ENCODE measurements around the gene C8B. TPM values are rescaled to one million over a fixed set of nuclear protein-coding genes. Genes with fewer than 3 reads are reported as not detected.

C8B gene
- total and polyA plus RNA-seq, 2 of the 13 experiments (the other 11 are each of a cell fraction or from before 2014, with no cell fraction given) = 8.4 to 11.3 TPM

DNA sequence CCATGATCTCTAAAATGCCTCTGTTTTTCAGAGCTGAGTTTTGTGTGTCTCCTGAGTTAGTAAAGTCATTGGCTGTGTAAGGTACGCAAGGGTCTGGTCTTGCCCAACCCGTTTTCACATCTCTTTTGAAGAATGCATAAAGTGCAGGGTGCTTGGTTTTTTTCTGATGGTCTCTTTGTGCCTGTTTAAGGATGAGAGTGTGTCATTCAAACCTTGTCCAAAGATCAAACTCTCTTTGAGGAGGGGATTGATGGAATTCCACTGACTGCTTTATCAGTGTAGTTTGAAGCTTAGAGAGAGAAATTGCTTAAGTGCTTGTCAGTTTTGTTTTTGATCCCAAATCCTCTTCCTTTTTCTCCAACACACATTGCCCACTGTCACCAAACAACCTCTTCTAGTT, 20.0 kb upstream of the C8B start:
- intact Hi-C loops (cut with micrococcal nuclease; ENCODE audit: unreplicated experiment) = loop anchor here (10.0 kb wide), 1 partner anchor 299 kb away; no protein-coding TSS in a partner anchor
- H2AFZ ChIP-seq (ENCODE audit: low read length) = no peak overlapping the region
- H4K20me1 ChIP-seq (ENCODE audit: insufficient read depth, low read length) = no peaks in the 10 kb centered on the region
- peak overlapping the region; percentile 65 for H3K27ac ChIP-seq (ENCODE audit: extremely low read length, insufficient read depth, low read length)
- no peaks in the 10 kb centered on the region for H3K79me2 ChIP-seq (ENCODE audit: insufficient read depth, low read length)
- ChIA-PET CTCF (ENCODE audit: low intra/inter-chr PET ratio, low total read pairs) (no interaction called here), POLR2A (interaction anchor here (0.6 to 1.4 kb wide), 2 partner anchors 20 to 131 kb away, joined by 4 read pairs; partner anchors contain the start of genes C8A and C8B)
- in situ Hi-C loops (cut with HindIII; ENCODE audit: extremely low pct_ligation_motif_present, low pct_unique_long_range_greater_than_20kb) = no loop called here
- ATAC-seq = peak; percentile 92
- H3K9me3 ChIP-seq (ENCODE audit: low read length) = no peaks in the 10 kb centered on the region
- peak; percentile 93 for DNase-seq (ENCODE audit: low spot score)
- H3K27me3 ChIP-seq (ENCODE audit: control insufficient read depth in 1 of 2, insufficient read depth in 2 of 2, low read length in 2 of 2) = no peaks in the 10 kb centered on the region
- peak overlapping the region; percentile 45; the same call in 1 of the 2 replicates for H3K9ac ChIP-seq (ENCODE audit: insufficient read depth, low read depth, low read length)
- 4% methylated on average over 2 of the region's 2 CpGs for WGBS (ENCODE audit: low lambda C conversion rate)
- H3K4me1 ChIP-seq (ENCODE audit: insufficient read depth, low read length) = peaks cover 26% of the 10 kb centered on the region
- peak; percentile 95 for FAIRE-seq
- H3K4me3 ChIP-seq (replicated peaks in 1 of 3; ENCODE audit: insufficient read depth in 1 of 3, low read depth in 2 of 3, low read length in 3 of 3) = peak overlapping the region in 1 of 3 experiments; percentile 47; a peak in 1 of 6 replicates
- H3K4me2 ChIP-seq (ENCODE audit: low read depth, low read length) = peak overlapping the region; percentile 76
- no peaks in the 10 kb centered on the region for H3K36me3 ChIP-seq (replicated peaks in 1 of 2; ENCODE audit: control insufficient read depth in 1 of 2, insufficient read depth in 2 of 2, low read length in 2 of 2)
- no TSS peak for BruUV-seq (replicated peaks)
- TF ChIP-seq HMG20B (CRISPR knock-in tag; conservative IDR thresholded peaks at IDR 0.05) (0 out of 2 replicates have a peak, but pooled peaks have one; percentile 43), ZNF674 (CRISPR knock-in tag; IDR thresholded peaks at IDR 0.05; ENCODE audit: low read depth) (no peak), HMG20A (CRISPR knock-in tag; IDR thresholded peaks at IDR 0.05; ENCODE audit: borderline replicate concordance) (peak; percentile 67; the same call in 1 of the 2 replicates), CENPX (CRISPR knock-in tag; IDR thresholded peaks at IDR 0.05) (no peak), ZNF362 (CRISPR knock-in tag; IDR thresholded peaks at IDR 0.05; ENCODE audit: borderline replicate concordance) (peak; percentile 88; the same call in 1 of the 2 replicates), ZSCAN31 (CRISPR knock-in tag; IDR thresholded peaks at IDR 0.05; ENCODE audit: low read depth) (no peak), HDAC2 (CRISPR knock-in tag; IDR thresholded peaks at IDR 0.05) (0 out of 2 replicates have a peak, but pooled peaks have one; percentile 49), ZMYM4 (CRISPR knock-in tag; IDR thresholded peaks at IDR 0.05) (0 out of 2 replicates have a peak, but pooled peaks have one; percentile 15), TEAD3 (CRISPR knock-in tag; optimal IDR thresholded peaks at IDR 0.05; ENCODE audit: borderline replicate concordance) (peak; percentile 69), ZNF644 (CRISPR knock-in tag; IDR thresholded peaks at IDR 0.05; ENCODE audit: low read depth) (peak; percentile 57; the same call in 1 of the 2 replicates), FOXO1 (CRISPR knock-in tag; IDR thresholded peaks at IDR 0.05) (peak; percentile 37; the same call in 1 of the 2 replicates), CEBPB (IDR thresholded peaks at IDR 0.05; ENCODE audit: borderline replicate concordance, low read depth, low read length) (0 out of 2 replicates have a peak, but pooled peaks have one; percentile 64), ZNF331 (CRISPR knock-in tag; IDR thresholded peaks at IDR 0.05) (peak; percentile 48; the same call in 1 of the 2 replicates), CEBPG (CRISPR knock-in tag; IDR thresholded peaks at IDR 0.05) (peak; percentile 69; the same call in 1 of the 2 replicates), FOXP4 (CRISPR knock-in tag; IDR thresholded peaks at IDR 0.05) (peak; percentile 55; the same call in 1 of the 2 replicates), NCOA2 (CRISPR knock-in tag; IDR thresholded peaks at IDR 0.05) (peak; percentile 80), KDM6A (CRISPR knock-in tag; IDR thresholded peaks at IDR 0.05; ENCODE audit: low read depth) (0 out of 2 replicates have a peak, but pooled peaks have one; percentile 35), NKX3-1 (CRISPR knock-in tag; IDR thresholded peaks at IDR 0.05) (0 out of 2 replicates have a peak, but pooled peaks have one; percentile 28)
- TF ChIP-seq, protein P1, sequence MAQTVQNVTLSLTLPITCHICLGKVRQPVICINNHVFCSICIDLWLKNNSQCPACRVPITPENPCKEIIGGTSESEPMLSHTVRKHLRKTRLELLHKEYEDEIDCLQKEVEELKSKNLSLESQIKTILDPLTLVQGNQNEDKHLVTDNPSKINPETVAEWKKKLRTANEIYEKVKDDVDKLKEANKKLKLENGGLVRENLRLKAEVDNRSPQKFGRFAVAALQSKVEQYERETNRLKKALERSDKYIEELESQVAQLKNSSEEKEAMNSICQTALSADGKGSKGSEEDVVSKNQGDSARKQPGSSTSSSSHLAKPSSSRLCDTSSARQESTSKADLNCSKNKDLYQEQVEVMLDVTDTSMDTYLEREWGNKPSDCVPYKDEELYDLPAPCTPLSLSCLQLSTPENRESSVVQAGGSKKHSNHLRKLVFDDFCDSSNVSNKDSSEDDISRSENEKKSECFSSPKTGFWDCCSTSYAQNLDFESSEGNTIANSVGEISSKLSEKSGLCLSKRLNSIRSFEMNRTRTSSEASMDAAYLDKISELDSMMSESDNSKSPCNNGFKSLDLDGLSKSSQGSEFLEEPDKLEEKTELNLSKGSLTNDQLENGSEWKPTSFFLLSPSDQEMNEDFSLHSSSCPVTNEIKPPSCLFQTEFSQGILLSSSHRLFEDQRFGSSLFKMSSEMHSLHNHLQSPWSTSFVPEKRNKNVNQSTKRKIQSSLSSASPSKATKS (CRISPR knock-in tag; IDR thresholded peaks at IDR 0.05) = no peak
- TF ChIP-seq, protein P2, sequence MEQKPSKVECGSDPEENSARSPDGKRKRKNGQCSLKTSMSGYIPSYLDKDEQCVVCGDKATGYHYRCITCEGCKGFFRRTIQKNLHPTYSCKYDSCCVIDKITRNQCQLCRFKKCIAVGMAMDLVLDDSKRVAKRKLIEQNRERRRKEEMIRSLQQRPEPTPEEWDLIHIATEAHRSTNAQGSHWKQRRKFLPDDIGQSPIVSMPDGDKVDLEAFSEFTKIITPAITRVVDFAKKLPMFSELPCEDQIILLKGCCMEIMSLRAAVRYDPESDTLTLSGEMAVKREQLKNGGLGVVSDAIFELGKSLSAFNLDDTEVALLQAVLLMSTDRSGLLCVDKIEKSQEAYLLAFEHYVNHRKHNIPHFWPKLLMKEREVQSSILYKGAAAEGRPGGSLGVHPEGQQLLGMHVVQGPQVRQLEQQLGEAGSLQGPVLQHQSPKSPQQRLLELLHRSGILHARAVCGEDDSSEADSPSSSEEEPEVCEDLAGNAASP (CRISPR knock-in tag; IDR thresholded peaks at IDR 0.05; ENCODE audit: borderline replicate concordance) = peak; percentile 3; the same call in 1 of the 2 replicates

Data from HepG2 (cell line).